ENCODE measurements around the gene ADCY1.

Gene ADCY1

GRCh38 chr7:45657890-45658715 is 83.9 kb downstream of the ADCY1 start:
- DNase-seq (ENCODE audit: low read depth) = no peak
- H3K4me3 ChIP-seq (ENCODE audit: low read depth, low read length) = no peak overlapping the region
- TF ChIP-seq, protein P1, sequence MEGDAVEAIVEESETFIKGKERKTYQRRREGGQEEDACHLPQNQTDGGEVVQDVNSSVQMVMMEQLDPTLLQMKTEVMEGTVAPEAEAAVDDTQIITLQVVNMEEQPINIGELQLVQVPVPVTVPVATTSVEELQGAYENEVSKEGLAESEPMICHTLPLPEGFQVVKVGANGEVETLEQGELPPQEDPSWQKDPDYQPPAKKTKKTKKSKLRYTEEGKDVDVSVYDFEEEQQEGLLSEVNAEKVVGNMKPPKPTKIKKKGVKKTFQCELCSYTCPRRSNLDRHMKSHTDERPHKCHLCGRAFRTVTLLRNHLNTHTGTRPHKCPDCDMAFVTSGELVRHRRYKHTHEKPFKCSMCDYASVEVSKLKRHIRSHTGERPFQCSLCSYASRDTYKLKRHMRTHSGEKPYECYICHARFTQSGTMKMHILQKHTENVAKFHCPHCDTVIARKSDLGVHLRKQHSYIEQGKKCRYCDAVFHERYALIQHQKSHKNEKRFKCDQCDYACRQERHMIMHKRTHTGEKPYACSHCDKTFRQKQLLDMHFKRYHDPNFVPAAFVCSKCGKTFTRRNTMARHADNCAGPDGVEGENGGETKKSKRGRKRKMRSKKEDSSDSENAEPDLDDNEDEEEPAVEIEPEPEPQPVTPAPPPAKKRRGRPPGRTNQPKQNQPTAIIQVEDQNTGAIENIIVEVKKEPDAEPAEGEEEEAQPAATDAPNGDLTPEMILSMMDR (IDR thresholded peaks at IDR 0.05; ENCODE audit: control insufficient read depth, extremely low read depth, insufficient read depth) = no peak

GRCh38 chr7:45658716-45659495 is 84.7 kb downstream of the ADCY1 start:
- no peak overlapping the region for H3K4me3 ChIP-seq (ENCODE audit: low read depth, low read length)
- no peak for DNase-seq (ENCODE audit: low read depth)
- TF ChIP-seq, protein P1 (IDR thresholded peaks at IDR 0.05; ENCODE audit: control insufficient read depth, extremely low read depth, insufficient read depth) = no peak

GRCh38 chr7:45659496-45660139 is 85.5 kb downstream of the ADCY1 start:
- TF ChIP-seq, protein P1 (IDR thresholded peaks at IDR 0.05; ENCODE audit: control insufficient read depth, extremely low read depth, insufficient read depth) = no peak

GRCh38 chr7:45660201-45660900 is 86.2 kb downstream of the ADCY1 start:
- no peak overlapping the region for H3K4me3 ChIP-seq (ENCODE audit: low read depth, low read length)
- TF ChIP-seq, protein P1 (IDR thresholded peaks at IDR 0.05; ENCODE audit: control insufficient read depth, extremely low read depth, insufficient read depth) = no peak
- no peak for DNase-seq (ENCODE audit: low read depth)

More at GRCh38 chr7:45659496-45660139, 85.5 kb downstream of the ADCY1 start:
- no peak overlapping the region for H3K4me3 ChIP-seq (ENCODE audit: low read depth, low read length)
- DNase-seq (ENCODE audit: low read depth) = no peak

DNA sequence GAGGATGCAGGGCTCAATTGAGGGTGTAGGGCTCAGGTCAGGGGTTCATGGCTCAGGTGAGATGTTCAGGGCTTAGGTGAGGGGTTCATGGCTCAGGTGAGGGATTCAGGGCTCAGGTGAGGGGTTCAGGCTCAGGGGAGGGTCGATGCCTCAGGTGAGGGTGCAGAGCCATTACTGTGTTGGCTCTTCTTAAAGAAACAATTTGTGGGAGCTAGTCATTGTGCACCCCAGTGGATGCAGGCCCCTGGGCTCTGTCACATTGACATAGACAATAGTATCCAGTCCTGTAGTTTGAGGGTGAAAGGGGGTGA is 86.7 kb downstream of the ADCY1 start:
- no peak for DNase-seq (ENCODE audit: low read depth)
- no peak overlapping the region for H3K4me3 ChIP-seq (ENCODE audit: low read depth, low read length)
- TF ChIP-seq, protein P1 (IDR thresholded peaks at IDR 0.05; ENCODE audit: control insufficient read depth, extremely low read depth, insufficient read depth) = no peak

- TF ChIP-seq, protein P1 (IDR thresholded peaks at IDR 0.05; ENCODE audit: control insufficient read depth, extremely low read depth, insufficient read depth) = no peak
- no peak overlapping the region for H3K4me3 ChIP-seq (ENCODE audit: low read depth, low read length)
- no peak for DNase-seq (ENCODE audit: low read depth)
These were observed 87.3 kb downstream of the ADCY1 start for GRCh38 chr7:45661302-45661995.
